D721Med (cell line): ENCODE measurements around the gene TBC1D5.

Experiments used
- DNase-seq: peaks from one replicate; pipeline ENCODE4 v3.0.0; 2011; ENCODE audit warnings: low spot score; ENCODE audit not compliant: insufficient read length
- FAIRE-seq: peaks from 2 replicates; lab custom pipeline; 2011; peaks lifted over from hg19 to GRCh38; lab: Jason Lieb, UNC
- CTCF ChIP-seq: IDR thresholded peaks from 2 replicates; pipeline ENCODE4 v1.5.1; 2012; ENCODE audit warnings: mild to moderate bottlenecking, control low read depth; ENCODE audit not compliant: insufficient read depth; ENCODE audit errors: missing control alignments

Gene TBC1D5

GRCh38 chr3:17221529-17221928 is 520.9 kb downstream of the TBC1D5 start:
- DNase-seq (no peak), FAIRE-seq (no peak)
- TF ChIP-seq CTCF, result no peak

DNA sequence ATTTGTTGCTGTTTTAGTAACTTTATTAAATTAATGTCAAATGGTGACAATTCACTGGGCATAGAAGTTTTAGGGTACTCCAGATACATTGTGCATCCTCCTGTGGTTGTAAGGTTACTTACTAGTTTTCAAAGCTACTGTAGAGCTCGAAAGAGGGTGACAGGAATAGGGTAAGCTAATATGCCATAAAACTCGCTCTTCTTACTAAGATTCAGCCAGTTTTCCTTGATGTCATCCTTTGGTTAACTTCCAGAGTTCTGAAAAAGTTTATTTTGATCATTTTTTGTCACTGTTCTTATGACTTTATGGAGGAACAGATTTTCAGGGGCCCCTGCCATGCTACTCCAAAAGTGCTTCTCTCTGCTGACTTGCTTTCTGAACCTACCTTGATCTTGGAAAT is 522.8 kb downstream of the TBC1D5 start:
- no peak for FAIRE-seq
- DNase-seq, result no peak
- TF ChIP-seq CTCF, result no peak

DNA sequence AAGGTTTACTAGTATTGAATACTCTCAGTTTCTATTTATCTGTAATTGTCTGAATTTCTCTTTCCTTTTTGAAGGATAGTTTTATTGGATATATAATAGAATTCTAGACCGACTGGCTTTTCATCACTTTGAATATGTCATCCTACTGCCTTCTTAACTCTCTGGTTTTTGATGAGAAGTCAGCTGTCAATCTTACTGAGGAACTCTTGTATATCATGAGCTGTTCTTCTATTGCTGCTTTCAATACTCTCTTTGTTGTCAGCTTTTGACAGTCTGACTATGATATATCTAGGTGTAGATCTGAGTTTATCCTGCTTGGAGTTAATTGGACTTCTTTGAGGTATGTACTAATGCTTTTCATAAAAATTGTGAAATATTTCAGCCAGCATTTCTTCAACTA is 523.8 kb downstream of the TBC1D5 start:
- DNase-seq (no peak), FAIRE-seq (no peak)
- no peak for TF ChIP-seq CTCF

- no peak for TF ChIP-seq CTCF
- no peak for DNase-seq
- no peak for FAIRE-seq
Observed at GRCh38 chr3:17217588-17217987, 524.8 kb downstream of the TBC1D5 start.

DNA sequence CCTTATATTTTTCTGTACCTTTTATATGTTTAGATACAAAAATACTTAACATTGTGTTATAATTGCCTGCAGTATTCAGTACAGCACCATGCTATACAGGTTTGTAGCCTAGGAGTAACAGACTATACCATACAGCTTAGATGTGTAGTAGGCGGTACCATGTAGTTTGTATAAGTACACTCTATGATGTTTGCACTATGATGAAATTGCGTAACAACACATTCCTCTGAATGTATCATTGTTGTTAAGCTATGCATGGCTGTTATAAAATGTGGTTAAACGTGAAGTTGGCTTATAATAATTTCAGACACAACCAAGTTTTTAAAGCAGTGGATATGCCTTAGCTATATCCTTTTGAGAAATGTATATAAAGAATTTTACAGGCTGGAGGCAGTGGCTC is 529.3 kb downstream of the TBC1D5 start:
- TF ChIP-seq CTCF, result no peak
- no peak for DNase-seq
- no peak for FAIRE-seq

DNA sequence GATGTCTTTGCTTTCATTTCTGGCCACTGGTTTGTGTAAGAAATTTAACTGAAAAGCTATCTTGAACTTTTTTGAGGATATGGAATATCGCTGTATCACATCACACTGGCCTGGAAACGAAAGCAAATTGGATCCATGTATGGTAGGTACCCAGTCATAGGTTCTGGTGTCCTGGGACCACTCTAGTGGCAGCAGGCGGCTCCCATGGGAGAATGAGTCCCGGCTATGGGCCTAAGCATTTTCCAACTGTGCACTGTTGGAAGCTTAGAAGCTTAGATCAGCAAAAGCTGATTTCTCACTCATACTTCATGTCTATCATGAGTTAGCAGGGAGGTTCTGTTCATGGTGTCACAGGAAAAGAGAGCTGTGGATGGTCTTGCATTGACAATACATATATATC is 534.5 kb downstream of the TBC1D5 start:
- no peak for FAIRE-seq
- TF ChIP-seq CTCF, result no peak

DNA sequence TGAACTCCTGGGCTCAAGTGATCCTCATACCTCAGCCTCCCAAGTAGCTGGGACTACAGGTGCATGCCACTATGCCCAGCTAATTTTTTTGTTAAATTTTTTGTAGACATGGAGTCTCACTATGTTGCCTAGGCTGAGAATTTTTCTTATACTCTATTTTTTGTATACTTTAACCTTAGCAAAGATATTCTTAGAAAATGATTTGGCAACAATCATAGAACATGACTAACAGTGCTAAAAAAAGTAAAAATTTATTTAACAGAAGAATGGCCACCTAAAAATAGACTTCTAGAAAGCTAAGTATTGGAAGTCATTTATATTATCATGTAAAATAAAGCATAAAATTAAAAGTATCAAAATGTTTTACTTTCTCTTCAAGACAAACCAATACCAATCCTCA is 535.4 kb downstream of the TBC1D5 start:
- DNase-seq (no peak), FAIRE-seq (no peak)
- TF ChIP-seq CTCF, result no peak

More for the DNA sequence above, 534.5 kb downstream of the TBC1D5 start:
- DNase-seq, result no peak
